ENCODE data around the gene ACO1.

Gene ACO1

DNA sequence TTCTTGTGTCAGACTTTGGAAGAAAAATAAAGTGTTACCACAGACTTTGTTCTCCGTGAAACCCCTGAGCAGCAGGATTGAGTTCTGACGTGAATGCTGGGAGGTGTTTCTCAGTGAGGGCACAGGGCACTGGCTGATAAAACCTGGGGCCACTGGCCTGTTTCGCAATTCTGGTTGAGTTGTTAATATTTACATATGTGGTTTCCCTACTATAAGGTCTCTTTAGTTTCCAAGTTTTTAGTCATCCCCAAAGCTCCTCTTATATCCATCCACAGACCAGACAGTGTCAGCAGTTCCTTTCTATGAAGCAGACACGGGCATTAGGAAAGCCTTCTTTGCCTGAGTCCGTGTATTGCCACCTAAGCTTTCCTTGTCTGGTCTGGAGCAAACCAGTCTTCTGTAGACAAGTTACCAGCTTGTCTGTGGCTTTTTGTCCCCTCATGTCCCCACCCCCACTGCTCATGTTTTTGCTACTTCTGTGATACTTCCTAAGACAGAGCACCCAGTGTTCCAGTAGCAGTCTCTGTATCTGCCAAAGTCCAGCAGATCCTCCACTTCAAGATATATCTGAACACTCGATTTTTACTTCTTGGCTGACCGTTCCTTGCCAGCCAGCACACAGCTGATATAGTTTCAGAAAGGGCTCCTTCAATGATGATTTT lies 42.0 kb downstream of the ACO1 start:
- peaks cover 8% of the 10 kb centered on the region for H3K36me3 ChIP-seq (ENCODE audit: control insufficient read depth, insufficient read depth, low read length)
- H3K4me3 ChIP-seq (ENCODE audit: low read depth, low read length) = no peak overlapping the region
- H3K9ac ChIP-seq (ENCODE audit: low read depth, low read length) = no peak overlapping the region
- no peaks in the 10 kb centered on the region for H3K9me3 ChIP-seq (ENCODE audit: control insufficient read depth, insufficient read depth, low read length)
- H3K4me1 ChIP-seq (ENCODE audit: control insufficient read depth, insufficient read depth, low read length) = no peaks in the 10 kb centered on the region
- H3K27me3 ChIP-seq (ENCODE audit: control insufficient read depth, insufficient read depth, low read length) = no peaks in the 10 kb centered on the region

DNA sequence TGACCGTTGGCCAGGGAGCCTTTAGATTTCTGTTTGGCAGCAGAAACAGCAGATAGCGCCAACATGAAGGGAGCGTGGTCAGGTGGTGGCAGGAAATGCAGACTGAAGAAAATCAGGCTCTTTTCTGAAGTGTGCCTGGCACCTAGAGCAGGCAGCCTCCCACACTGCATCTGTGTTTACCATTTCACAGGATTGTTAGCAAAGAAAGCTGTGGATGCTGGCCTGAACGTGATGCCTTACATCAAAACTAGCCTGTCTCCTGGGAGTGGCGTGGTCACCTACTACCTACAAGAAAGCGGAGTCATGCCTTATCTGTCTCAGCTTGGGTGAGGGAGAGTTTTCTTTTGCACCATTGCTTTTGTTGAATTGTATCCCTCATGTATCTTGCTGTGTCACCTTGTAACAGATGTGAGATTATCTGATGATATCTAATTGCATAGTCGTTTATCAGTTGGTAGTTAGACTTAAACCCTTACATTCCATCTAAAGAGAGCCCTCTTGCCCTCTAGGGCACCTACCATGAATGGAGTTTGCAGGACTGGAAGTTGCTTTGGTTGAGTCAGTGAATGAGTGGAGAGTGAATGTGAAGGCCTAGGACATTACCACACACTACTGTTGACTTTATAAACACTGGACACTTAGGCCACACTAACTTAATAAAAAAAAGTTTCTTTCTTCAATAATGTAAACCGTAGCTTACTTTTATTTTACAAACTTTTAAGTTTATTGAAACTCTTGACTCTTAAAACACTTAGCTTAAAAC lies 42.8 kb downstream of the ACO1 start:
- Histone ChIP-seq H3K4me1 (ENCODE audit: control insufficient read depth, insufficient read depth, low read length) (no peaks in the 10 kb centered on the region), H3K9ac (ENCODE audit: low read depth, low read length) (no peak overlapping the region), H3K36me3 (ENCODE audit: control insufficient read depth, insufficient read depth, low read length) (peaks cover 7% of the 10 kb centered on the region)

DNA sequence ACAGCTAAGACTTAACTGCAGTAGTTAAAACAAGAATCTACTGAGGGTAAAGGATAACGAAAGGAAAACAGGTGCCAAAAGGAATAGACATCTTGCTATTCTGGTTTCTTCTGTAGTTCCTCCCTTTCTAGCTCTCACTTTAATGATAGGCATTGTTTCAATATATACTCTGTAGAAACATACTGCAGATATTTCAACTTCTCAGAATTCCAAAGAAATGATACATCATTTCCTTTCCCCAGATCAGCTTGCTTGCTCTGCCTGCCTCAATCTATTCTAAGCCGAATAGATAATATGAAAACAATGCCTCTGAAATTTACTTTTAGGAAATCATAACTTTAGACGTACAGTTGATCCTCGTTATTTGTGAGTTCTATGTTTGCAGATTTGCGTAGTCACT lies 46.3 kb downstream of the ACO1 start:
- no peaks in the 10 kb centered on the region for H3K27me3 ChIP-seq (ENCODE audit: control insufficient read depth, insufficient read depth, low read length)
- H3K9ac ChIP-seq (ENCODE audit: low read depth, low read length) = no peak overlapping the region
- H3K4me3 ChIP-seq (ENCODE audit: low read depth, low read length) = no peak overlapping the region
- no peaks in the 10 kb centered on the region for H3K9me3 ChIP-seq (ENCODE audit: control insufficient read depth, insufficient read depth, low read length)
- peaks cover 2% of the 10 kb centered on the region for H3K36me3 ChIP-seq (ENCODE audit: control insufficient read depth, insufficient read depth, low read length)
- no peaks in the 10 kb centered on the region for H3K4me1 ChIP-seq (ENCODE audit: control insufficient read depth, insufficient read depth, low read length)

More for the DNA sequence above, 42.8 kb downstream of the ACO1 start:
- no peaks in the 10 kb centered on the region for H3K27me3 ChIP-seq (ENCODE audit: control insufficient read depth, insufficient read depth, low read length)
- H3K4me3 ChIP-seq (ENCODE audit: low read depth, low read length) = no peak overlapping the region
- no peaks in the 10 kb centered on the region for H3K9me3 ChIP-seq (ENCODE audit: control insufficient read depth, insufficient read depth, low read length)

DNA sequence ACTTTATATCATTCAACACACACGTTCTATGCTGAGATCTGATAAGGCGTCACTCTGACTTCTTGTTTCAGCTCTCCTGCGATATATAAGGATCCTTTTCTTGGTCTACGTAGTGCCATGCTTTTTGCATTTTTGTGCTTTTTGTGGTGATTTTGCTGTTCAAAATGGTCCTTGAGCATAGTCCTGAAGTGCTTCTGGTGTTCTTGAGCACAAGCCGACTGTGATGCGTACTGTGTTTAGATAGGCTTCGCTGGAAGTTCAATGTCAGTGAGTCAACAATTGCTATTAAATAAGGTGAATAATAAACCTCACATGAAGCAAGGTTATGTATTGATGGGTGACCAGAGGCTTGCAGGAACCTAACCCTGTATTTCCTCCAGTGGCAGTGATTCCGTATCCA lies 46.8 kb downstream of the ACO1 start:
- no peaks in the 10 kb centered on the region for H3K4me1 ChIP-seq (ENCODE audit: control insufficient read depth, insufficient read depth, low read length)
- H3K27me3 ChIP-seq (ENCODE audit: control insufficient read depth, insufficient read depth, low read length) = no peaks in the 10 kb centered on the region
- H3K4me3 ChIP-seq (ENCODE audit: low read depth, low read length) = no peak overlapping the region
- peaks cover 7% of the 10 kb centered on the region for H3K36me3 ChIP-seq (ENCODE audit: control insufficient read depth, insufficient read depth, low read length)
- no peak overlapping the region for H3K9ac ChIP-seq (ENCODE audit: low read depth, low read length)
- H3K9me3 ChIP-seq (ENCODE audit: control insufficient read depth, insufficient read depth, low read length) = no peaks in the 10 kb centered on the region

DNA sequence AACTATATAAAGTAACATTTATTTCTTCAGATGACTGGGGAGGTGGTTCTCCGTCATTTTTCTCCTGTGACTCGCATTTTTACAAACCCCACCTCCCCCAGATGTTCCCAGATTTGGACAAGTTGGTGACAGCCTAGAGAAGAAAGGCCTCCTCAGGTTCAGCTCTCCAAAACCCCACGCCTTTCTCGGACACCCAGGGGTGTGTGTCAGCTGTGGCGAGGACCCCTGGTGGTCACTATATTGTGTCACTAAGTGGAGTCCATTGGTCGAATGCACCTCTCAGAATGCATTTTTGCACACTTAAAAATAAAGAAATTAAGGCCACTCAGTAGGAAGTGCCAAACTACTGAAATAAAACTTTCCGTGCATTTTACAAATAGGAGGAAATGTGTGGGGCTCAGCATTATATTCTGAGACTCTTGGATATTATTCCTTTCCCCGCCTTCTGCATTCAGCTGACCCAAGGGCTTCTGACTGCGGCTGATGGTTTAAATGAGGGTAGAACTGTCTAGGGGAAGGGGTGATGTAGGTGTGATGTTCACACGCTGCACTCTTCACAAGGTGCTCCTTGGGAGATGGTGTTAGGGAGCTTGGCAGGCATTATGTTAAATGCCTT lies 47.6 kb downstream of the ACO1 start:
- Histone ChIP-seq H3K9ac (ENCODE audit: low read depth, low read length) (no peak overlapping the region), H3K27me3 (ENCODE audit: control insufficient read depth, insufficient read depth, low read length) (no peaks in the 10 kb centered on the region), H3K4me1 (ENCODE audit: control insufficient read depth, insufficient read depth, low read length) (no peaks in the 10 kb centered on the region), H3K4me3 (ENCODE audit: low read depth, low read length) (no peak overlapping the region), H3K9me3 (ENCODE audit: control insufficient read depth, insufficient read depth, low read length) (no peaks in the 10 kb centered on the region), H3K36me3 (ENCODE audit: control insufficient read depth, insufficient read depth, low read length) (peaks cover 7% of the 10 kb centered on the region)

DNA sequence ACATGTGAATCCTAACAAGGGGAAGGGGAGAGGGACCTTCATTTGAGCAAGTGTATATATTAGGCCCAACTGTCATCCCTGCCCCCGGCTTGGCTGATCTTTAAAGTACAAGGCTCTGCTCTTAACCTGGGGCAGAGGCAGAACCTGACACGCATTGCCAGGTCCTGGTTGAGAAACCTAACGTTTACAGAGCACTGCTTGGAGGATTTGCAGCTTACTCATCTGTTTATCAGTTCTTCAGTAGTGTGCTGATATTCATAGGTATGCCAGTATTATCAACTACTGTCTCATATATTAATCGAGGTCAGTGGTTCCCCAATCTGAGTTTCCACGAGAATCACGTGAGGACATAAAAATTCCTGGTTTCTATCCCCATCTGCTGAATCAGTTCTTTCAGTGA lies 50.4 kb downstream of the ACO1 start:
- Histone ChIP-seq H3K27me3 (ENCODE audit: control insufficient read depth, insufficient read depth, low read length) (no peaks in the 10 kb centered on the region), H3K9me3 (ENCODE audit: control insufficient read depth, insufficient read depth, low read length) (no peaks in the 10 kb centered on the region), H3K36me3 (ENCODE audit: control insufficient read depth, insufficient read depth, low read length) (peaks cover 7% of the 10 kb centered on the region), H3K4me1 (ENCODE audit: control insufficient read depth, insufficient read depth, low read length) (no peaks in the 10 kb centered on the region), H3K4me3 (ENCODE audit: low read depth, low read length) (no peak overlapping the region), H3K9ac (ENCODE audit: low read depth, low read length) (no peak overlapping the region)

DNA sequence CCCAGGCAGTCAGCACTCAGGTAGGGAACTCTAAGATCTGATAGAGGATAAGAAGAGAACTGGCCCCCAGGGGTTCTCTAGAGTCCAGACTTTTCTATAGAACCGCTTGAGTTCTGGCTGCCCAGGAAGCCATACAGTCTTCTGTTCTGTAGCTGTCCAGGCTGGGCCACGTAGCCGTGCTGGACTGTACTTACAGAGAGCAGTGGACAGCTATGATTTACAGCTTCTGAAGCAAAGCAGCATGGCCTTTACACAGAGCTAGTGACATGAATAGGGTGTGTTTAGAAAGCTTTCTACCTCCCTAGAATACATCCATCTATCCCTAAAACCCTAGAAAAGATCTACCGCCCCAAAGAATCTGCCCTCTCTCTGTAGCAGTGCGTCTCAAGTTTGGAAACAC lies 57.2 kb downstream of the ACO1 start:
- Histone ChIP-seq H3K27me3 (ENCODE audit: control insufficient read depth, insufficient read depth, low read length) (no peaks in the 10 kb centered on the region), H3K36me3 (ENCODE audit: control insufficient read depth, insufficient read depth, low read length) (peaks cover 11% of the 10 kb centered on the region), H3K9me3 (ENCODE audit: control insufficient read depth, insufficient read depth, low read length) (no peaks in the 10 kb centered on the region), H3K9ac (ENCODE audit: low read depth, low read length) (no peak overlapping the region), H3K4me1 (ENCODE audit: control insufficient read depth, insufficient read depth, low read length) (no peaks in the 10 kb centered on the region), H3K4me3 (ENCODE audit: low read depth, low read length) (no peak overlapping the region)

DNA sequence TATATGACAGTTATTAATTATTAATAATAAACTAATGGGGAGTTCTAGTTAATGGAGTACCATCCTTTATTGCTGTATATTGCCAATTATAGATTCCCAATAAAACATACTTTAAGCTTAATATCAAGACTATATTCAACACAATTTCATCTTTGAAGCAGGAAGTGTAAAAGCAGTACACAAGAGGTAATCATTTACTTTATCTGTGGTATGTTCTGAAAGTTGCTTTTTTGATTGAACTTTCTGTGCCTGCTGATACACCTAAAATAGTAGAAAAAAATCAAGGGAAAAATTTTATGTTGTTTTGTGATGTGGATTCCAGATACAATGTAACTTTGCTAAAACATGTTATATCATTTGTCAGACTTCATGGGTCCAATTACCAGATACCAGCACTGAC lies 58.0 kb downstream of the ACO1 start:
- H3K4me1 ChIP-seq (ENCODE audit: control insufficient read depth, insufficient read depth, low read length) = no peaks in the 10 kb centered on the region
- no peaks in the 10 kb centered on the region for H3K9me3 ChIP-seq (ENCODE audit: control insufficient read depth, insufficient read depth, low read length)
- H3K27me3 ChIP-seq (ENCODE audit: control insufficient read depth, insufficient read depth, low read length) = no peaks in the 10 kb centered on the region
- H3K36me3 ChIP-seq (ENCODE audit: control insufficient read depth, insufficient read depth, low read length) = peaks cover 14% of the 10 kb centered on the region
- H3K9ac ChIP-seq (ENCODE audit: low read depth, low read length) = no peak overlapping the region
- no peak overlapping the region for H3K4me3 ChIP-seq (ENCODE audit: low read depth, low read length)

DNA sequence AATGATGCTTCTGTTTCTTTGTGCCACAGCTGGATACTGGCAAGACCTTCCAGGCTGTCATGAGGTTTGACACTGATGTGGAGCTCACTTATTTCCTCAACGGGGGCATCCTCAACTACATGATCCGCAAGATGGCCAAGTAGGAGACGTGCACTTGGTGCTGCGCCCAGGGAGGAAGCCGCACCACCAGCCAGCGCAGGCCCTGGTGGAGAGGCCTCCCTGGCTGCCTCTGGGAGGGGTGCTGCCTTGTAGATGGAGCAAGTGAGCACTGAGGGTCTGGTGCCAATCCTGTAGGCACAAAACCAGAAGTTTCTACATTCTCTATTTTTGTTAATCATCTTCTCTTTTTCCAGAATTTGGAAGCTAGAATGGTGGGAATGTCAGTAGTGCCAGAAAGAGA lies 65.5 kb downstream of the ACO1 start:
- no peak overlapping the region for H3K9ac ChIP-seq (ENCODE audit: low read depth, low read length)
- H3K9me3 ChIP-seq (ENCODE audit: control insufficient read depth, insufficient read depth, low read length) = no peaks in the 10 kb centered on the region
- no peaks in the 10 kb centered on the region for H3K27me3 ChIP-seq (ENCODE audit: control insufficient read depth, insufficient read depth, low read length)
- no peaks in the 10 kb centered on the region for H3K4me1 ChIP-seq (ENCODE audit: control insufficient read depth, insufficient read depth, low read length)
- no peak overlapping the region for H3K4me3 ChIP-seq (ENCODE audit: low read depth, low read length)
- peaks cover 40% of the 10 kb centered on the region for H3K36me3 ChIP-seq (ENCODE audit: control insufficient read depth, insufficient read depth, low read length)

DNA sequence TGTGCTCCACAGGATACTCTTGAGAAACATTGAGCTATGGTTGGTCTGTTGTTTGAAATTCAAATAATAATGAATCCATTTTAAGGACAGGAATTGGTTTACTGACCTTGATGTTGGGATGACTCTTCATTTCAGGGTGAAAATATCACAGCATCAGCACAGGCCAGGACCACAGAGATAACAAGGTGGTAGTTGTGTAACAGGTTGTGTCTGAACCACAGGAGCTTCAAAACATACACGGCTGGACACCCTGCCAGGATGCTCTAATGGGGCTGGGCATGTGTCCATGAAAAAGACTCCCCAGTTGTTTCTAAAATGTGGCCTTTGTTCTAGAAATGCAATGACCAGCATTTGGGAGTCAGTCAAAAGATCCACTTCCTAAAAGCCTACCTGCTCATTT lies 69.8 kb downstream of the ACO1 start:
- H3K36me3 ChIP-seq (ENCODE audit: control insufficient read depth, insufficient read depth, low read length) = peaks cover 19% of the 10 kb centered on the region
- no peaks in the 10 kb centered on the region for H3K9me3 ChIP-seq (ENCODE audit: control insufficient read depth, insufficient read depth, low read length)
- no peaks in the 10 kb centered on the region for H3K4me1 ChIP-seq (ENCODE audit: control insufficient read depth, insufficient read depth, low read length)
- no peak overlapping the region for H3K9ac ChIP-seq (ENCODE audit: low read depth, low read length)
- H3K4me3 ChIP-seq (ENCODE audit: low read depth, low read length) = no peak overlapping the region
- H3K27me3 ChIP-seq (ENCODE audit: control insufficient read depth, insufficient read depth, low read length) = no peaks in the 10 kb centered on the region

DNA sequence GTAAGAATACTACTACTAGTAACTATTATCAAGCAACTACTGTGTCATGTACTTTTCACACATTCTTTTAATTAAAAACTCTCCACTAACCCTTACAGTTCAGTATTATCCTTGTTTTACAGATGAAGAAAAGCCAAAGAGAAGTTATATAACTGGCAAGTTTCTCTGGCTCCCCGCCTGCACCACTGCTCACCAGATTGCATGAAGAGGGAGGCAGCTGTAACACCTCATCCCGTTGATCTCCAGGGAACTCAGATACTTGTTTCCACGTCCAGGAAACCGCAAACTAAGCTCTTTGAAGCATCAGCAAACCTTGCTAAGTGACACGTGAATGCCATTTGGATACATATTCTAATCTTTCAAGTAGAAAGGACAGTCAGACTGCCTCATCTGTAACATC lies 71.3 kb downstream of the ACO1 start:
- H3K36me3 ChIP-seq (ENCODE audit: control insufficient read depth, insufficient read depth, low read length) = peaks cover 7% of the 10 kb centered on the region
- no peaks in the 10 kb centered on the region for H3K4me1 ChIP-seq (ENCODE audit: control insufficient read depth, insufficient read depth, low read length)
- no peaks in the 10 kb centered on the region for H3K27me3 ChIP-seq (ENCODE audit: control insufficient read depth, insufficient read depth, low read length)
- H3K9me3 ChIP-seq (ENCODE audit: control insufficient read depth, insufficient read depth, low read length) = no peaks in the 10 kb centered on the region
- H3K9ac ChIP-seq (ENCODE audit: low read depth, low read length) = no peak overlapping the region
- H3K4me3 ChIP-seq (ENCODE audit: low read depth, low read length) = no peak overlapping the region

DNA sequence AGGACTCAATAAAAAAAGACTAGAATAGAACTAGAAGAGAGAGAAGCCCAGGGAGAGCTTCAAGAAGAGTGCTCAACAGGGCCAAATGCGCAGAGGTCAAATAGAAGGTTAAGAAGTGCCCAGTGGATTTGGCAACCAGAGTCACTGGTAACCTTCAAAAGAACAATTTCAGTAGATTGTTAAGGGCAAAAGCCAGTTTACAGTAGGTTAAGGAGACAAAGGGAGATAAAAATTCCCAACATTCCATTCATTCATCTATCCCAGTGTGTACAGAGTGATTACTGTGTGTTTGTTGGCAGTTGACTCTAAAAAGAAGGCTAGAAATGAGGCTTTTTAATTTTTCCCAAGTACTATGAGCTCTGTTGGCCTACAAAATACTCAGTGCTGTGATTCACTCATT lies 72.1 kb downstream of the ACO1 start:
- Histone ChIP-seq H3K9me3 (ENCODE audit: control insufficient read depth, insufficient read depth, low read length) (no peaks in the 10 kb centered on the region), H3K36me3 (ENCODE audit: control insufficient read depth, insufficient read depth, low read length) (no peaks in the 10 kb centered on the region), H3K4me1 (ENCODE audit: control insufficient read depth, insufficient read depth, low read length) (no peaks in the 10 kb centered on the region), H3K9ac (ENCODE audit: low read depth, low read length) (no peak overlapping the region), H3K27me3 (ENCODE audit: control insufficient read depth, insufficient read depth, low read length) (no peaks in the 10 kb centered on the region), H3K4me3 (ENCODE audit: low read depth, low read length) (no peak overlapping the region)

Data from iPS-15b (cell line).